ENCODE data around the gene UMAD1. TPM values are rescaled to one million over a fixed set of nuclear protein-coding genes. Genes with fewer than 3 reads are reported as not detected.

UMAD1 gene
- total and polyA plus RNA-seq, 4 donors: 7.7 to 19.2 (median 12.2) TPM

- no peak for TF ChIP-seq CTCF (IDR thresholded peaks at IDR 0.05; ENCODE audit: control extremely low read depth, extremely low read depth)
- Histone ChIP-seq H3K27ac (ENCODE audit: low read depth in 1 of 2, low read length in 1 of 2) (no peak overlapping the region), H3K36me3 (ENCODE audit: control insufficient read depth in 4 of 4, insufficient read depth in 4 of 4, low read length in 4 of 4) (no peaks in the 10 kb centered on the region), H3K4me1 (ENCODE audit: control insufficient read depth in 5 of 5, insufficient read depth in 5 of 5, low read length in 5 of 5) (no peaks in the 10 kb centered on the region), H3K9me3 (ENCODE audit: control insufficient read depth in 4 of 4, insufficient read depth in 3 of 4, low read length in 3 of 4) (no peaks in the 10 kb centered on the region), H3K4me3 (no peak overlapping the region), H3K27me3 (ENCODE audit: control insufficient read depth in 3 of 3, insufficient read depth in 3 of 3, low read length in 2 of 3) (no peaks in the 10 kb centered on the region), H3K9ac (ENCODE audit: insufficient read depth in 1 of 2, low read length in 2 of 2) (no peak overlapping the region)
- ATAC-seq (ENCODE audit: insufficient read depth, low FRiP score) (no peak), DNase-seq (no peak)
These were observed 283.8 kb downstream of the UMAD1 start for GRCh38 chr7:7924303-7924702.

Small RNAs within 50 kb of the gene (small RNA-seq; reads per million reads assigned to genes)
- not detected for gene RNU6-534P (ENCODE audit: low replicate concordance)

Other genes with a start within 250 kb of the UMAD1 start
- 10 to 100 TPM in 1 of 2 donors, 1 to 10 TPM in 1; 4.2 to 10.2 TPM for gene COL28A1, start 104.9 kb upstream of the UMAD1 start, total RNA-seq
- gene COL28A1, start 104.9 kb upstream of the UMAD1 start, polyA plus RNA-seq: 1 to 10 TPM; 1.3 to 2.2 TPM
- 10 to 100 TPM; 29.5 to 45.6 TPM for gene MIOS, start 73.9 kb upstream of the UMAD1 start, total RNA-seq
- 10 to 100 TPM in 1 of 2 donors, 1 to 10 TPM in 1; 8.7 to 18.5 TPM for gene MIOS, start 73.9 kb upstream of the UMAD1 start, polyA plus RNA-seq
- gene RPA3, start 77.9 kb downstream of the UMAD1 start, total RNA-seq: 10 to 100 TPM; 22.6 to 28.5 TPM
- 10 to 100 TPM; 23.1 to 40.9 TPM for gene RPA3, start 77.9 kb downstream of the UMAD1 start, polyA plus RNA-seq